HepG2 (cell line): ENCODE measurements around the gene PHYH. TPM values are rescaled to one million over a fixed set of nuclear protein-coding genes. Genes with fewer than 3 reads are reported as not detected.

Experiments used
- ARID2 ChIP-seq: sonication (generic); formaldehyde crosslinking; IDR thresholded peaks from 2 replicates; pipeline ENCODE4 v1.8.1; 2022; ENCODE audit warnings: mild to moderate bottlenecking, missing genetic modification reagents, borderline replicate concordance
- CSRNP2 ChIP-seq: sonication (generic); formaldehyde crosslinking; conservative IDR thresholded peaks from 2 replicates; pipeline ENCODE4 v1.8.0; 2022; ENCODE audit warnings: low read depth, missing genetic modification reagents
- ESRRA ChIP-seq: sonication (generic); formaldehyde crosslinking; IDR thresholded peaks from 2 replicates; pipeline ENCODE4 v1.5.1; 2020; ENCODE audit warnings: mild to moderate bottlenecking, low read depth, missing genetic modification reagents
- FLYWCH1 ChIP-seq: sonication (generic); formaldehyde crosslinking; IDR thresholded peaks from 2 replicates; pipeline ENCODE4 v1.8.1; 2023; ENCODE audit warnings: mild to moderate bottlenecking, missing genetic modification reagents
- HNRNPUL1 ChIP-seq: fragments of 200-400 bp; formaldehyde crosslinking; IDR thresholded peaks from 2 replicates; pipeline ENCODE4 v1.6.1; 2017; ENCODE audit warnings: low read depth, mild to moderate bottlenecking, low read length, moderate library complexity
- PLRG1 ChIP-seq: fragments of 450-650 bp; conservative IDR thresholded peaks from 2 replicates; pipeline ENCODE4 v1.6.1; 2016
- PRDM4 ChIP-seq: sonication (generic); formaldehyde crosslinking; IDR thresholded peaks from 2 replicates; pipeline ENCODE4 v1.9.0; 2021; ENCODE audit warnings: missing genetic modification reagents, borderline replicate concordance
- RAD21 ChIP-seq: fragments of 450-650 bp; formaldehyde crosslinking; IDR thresholded peaks from 2 replicates; pipeline ENCODE4 v1.5.0; 2020; ENCODE audit warnings: mild to moderate bottlenecking
- SMAD9 ChIP-seq: sonication (generic); formaldehyde crosslinking; IDR thresholded peaks from 2 replicates; pipeline ENCODE4 v1.5.1; 2020; ENCODE audit warnings: mild to moderate bottlenecking, missing genetic modification reagents
- SRSF4 ChIP-seq: fragments of 200-400 bp; formaldehyde crosslinking; IDR thresholded peaks from one replicate; pipeline ENCODE4 v1.6.1; 2018; ENCODE audit warnings: mild to moderate bottlenecking, low read depth, low read length, moderate library complexity; ENCODE audit not compliant: poor library complexity, severe bottlenecking
- STAT6 ChIP-seq: sonication (generic); formaldehyde crosslinking; IDR thresholded peaks from 2 replicates; pipeline ENCODE4 v1.4.0; 2020; ENCODE audit warnings: missing genetic modification reagents, mild to moderate bottlenecking, borderline replicate concordance
- TBX3 ChIP-seq: fragments of 450-650 bp; IDR thresholded peaks from 2 replicates; pipeline ENCODE4 v1.6.1; 2017; ENCODE audit warnings: antibody characterized with exemption, mild to moderate bottlenecking, inconsistent platforms, borderline replicate concordance
- TCF7L2 ChIP-seq: IDR thresholded peaks from 2 replicates; pipeline ENCODE4 v1.6.1; 2011; ENCODE audit warnings: mild to moderate bottlenecking, low read depth, low read length, moderate library complexity
- ZBTB3 ChIP-seq: sonication (generic); formaldehyde crosslinking; IDR thresholded peaks from 2 replicates; pipeline ENCODE4 v1.4.0; 2020; ENCODE audit warnings: low read depth, mild to moderate bottlenecking, moderate library complexity, missing genetic modification reagents, borderline replicate concordance
- ZBTB38 ChIP-seq: sonication (generic); formaldehyde crosslinking; IDR thresholded peaks from 2 replicates; pipeline ENCODE4 v1.5.1; 2020; ENCODE audit warnings: mild to moderate bottlenecking, missing genetic modification reagents
- ZNF235 ChIP-seq: sonication (generic); formaldehyde crosslinking; IDR thresholded peaks from 2 replicates; pipeline ENCODE4 v1.8.1; 2023; ENCODE audit warnings: mild to moderate bottlenecking, missing genetic modification reagents, borderline replicate concordance
- ZNF350 ChIP-seq: sonication (generic); formaldehyde crosslinking; IDR thresholded peaks from 2 replicates; pipeline ENCODE4 v1.4.0; 2020; ENCODE audit warnings: mild to moderate bottlenecking, low read depth, missing genetic modification reagents, borderline replicate concordance
- ZNF564 ChIP-seq: sonication (generic); formaldehyde crosslinking; IDR thresholded peaks from 2 replicates; pipeline ENCODE4 v1.8.1; 2023; ENCODE audit warnings: mild to moderate bottlenecking, missing genetic modification reagents
- ZNF598 ChIP-seq: sonication (generic); formaldehyde crosslinking; IDR thresholded peaks from 2 replicates; pipeline ENCODE4 v1.5.1; 2020; ENCODE audit warnings: mild to moderate bottlenecking, missing genetic modification reagents, borderline replicate concordance
- ZNF607 ChIP-seq: sonication (generic); formaldehyde crosslinking; IDR thresholded peaks from 2 replicates; pipeline ENCODE4 v1.5.1; 2020; ENCODE audit warnings: missing genetic modification reagents, mild to moderate bottlenecking, borderline replicate concordance
- ZNF616 ChIP-seq: sonication (generic); formaldehyde crosslinking; IDR thresholded peaks from 2 replicates; pipeline ENCODE4 v1.5.0; 2020; ENCODE audit warnings: low read depth, mild to moderate bottlenecking, missing genetic modification reagents
- ZNF660 ChIP-seq: sonication (generic); formaldehyde crosslinking; IDR thresholded peaks from 2 replicates; pipeline ENCODE4 v1.5.1; 2020; ENCODE audit warnings: mild to moderate bottlenecking, low read depth, missing genetic modification reagents, borderline replicate concordance
- ZZZ3 ChIP-seq: sonication (generic); formaldehyde crosslinking; IDR thresholded peaks from 2 replicates; pipeline ENCODE4 v1.4.0; 2020; ENCODE audit warnings: missing genetic modification reagents, mild to moderate bottlenecking, borderline replicate concordance
- polyA plus RNA-seq, 8 experiments: library from polyadenylated mRNA; depleted of rRNA in 3 of 8; stranded (reverse) in 7 of 8; unstranded in 1 of 8; fragments of >200 nt; fragmentation: Illumina TruSeq in 4 of 8; extraction: Trizol in 4 of 8; gene quantifications; 2 replicates each; pipeline versions ENCODE4 v1.2.1 to v1.2.3, GENCODE V29; 2011 to 2016; ENCODE audit warnings: low read depth in 4 of 8, missing spikeins in 1 of 8, mixed read lengths in 1 of 8; ENCODE audit not compliant: insufficient read depth in 1 of 8
- total RNA-seq, 5 experiments: library from RNA; depleted of rRNA; stranded (reverse); fragments of >200 nt; fragmentation: Illumina TruSeq; extraction: Trizol; gene quantifications; 2 replicates each; pipeline ENCODE4 v1.2.3, GENCODE V29; 2016; ENCODE audit warnings: low read depth in 1 of 5

The PHYH gene
- total and polyA plus RNA-seq, 2 of the 13 experiments (the other 11 are each of a cell fraction or from before 2014, with no cell fraction given) = 27.2 to 34.5 TPM

GRCh38 chr10:13271552-13272163 lies 28.2 kb downstream of the PHYH start (continued):
- peak; percentile 81; the same call in 1 of the 2 replicates for TF ChIP-seq ZNF607 (CRISPR knock-in tag)
- TF ChIP-seq ZBTB38 (CRISPR knock-in tag) = no peak
- no peak for TF ChIP-seq HNRNPUL1
- TF ChIP-seq ARID2 (CRISPR knock-in tag) = no peak
- TF ChIP-seq ZNF235 (CRISPR knock-in tag) = no peak
- no peak for TF ChIP-seq TCF7L2
- TF ChIP-seq ZNF660 (CRISPR knock-in tag) = no peak
- no peak for TF ChIP-seq ZZZ3 (CRISPR knock-in tag)
- TF ChIP-seq CSRNP2 = no peak
- 0 out of 2 replicates have a peak, but pooled peaks have one; percentile 60 for TF ChIP-seq ZNF350 (CRISPR knock-in tag)
- 0 out of 2 replicates have a peak, but pooled peaks have one; percentile 36 for TF ChIP-seq ZNF564
- TF ChIP-seq RAD21 = peak; percentile 81
- no peak for TF ChIP-seq TBX3
- 0 out of 2 replicates have a peak, but pooled peaks have one; percentile 12 for TF ChIP-seq ZNF616
- no peak for TF ChIP-seq PLRG1
- TF ChIP-seq PRDM4 (CRISPR knock-in tag) = no peak
- no peak for TF ChIP-seq ZBTB3 (CRISPR knock-in tag)
- TF ChIP-seq FLYWCH1 (CRISPR knock-in tag) = no peak
- peak; percentile 70; the same call in 1 of the 2 replicates for TF ChIP-seq ESRRA (CRISPR knock-in tag)
- TF ChIP-seq SMAD9 (CRISPR knock-in tag) = no peak
- TF ChIP-seq STAT6 = no peak
- TF ChIP-seq ZNF598 (CRISPR knock-in tag) = no peak; the same call in 1 of the 2 replicates
- TF ChIP-seq SRSF4 = no peak
